ENCODE data around the gene FKBP9. TPM values are rescaled to one million over a fixed set of nuclear protein-coding genes. Genes with fewer than 3 reads are reported as not detected.

FKBP9 gene
- total and polyA plus RNA-seq, 2 of the 4 experiments (the other 2 are of a cell fraction) = 126 to 191 TPM

DNA sequence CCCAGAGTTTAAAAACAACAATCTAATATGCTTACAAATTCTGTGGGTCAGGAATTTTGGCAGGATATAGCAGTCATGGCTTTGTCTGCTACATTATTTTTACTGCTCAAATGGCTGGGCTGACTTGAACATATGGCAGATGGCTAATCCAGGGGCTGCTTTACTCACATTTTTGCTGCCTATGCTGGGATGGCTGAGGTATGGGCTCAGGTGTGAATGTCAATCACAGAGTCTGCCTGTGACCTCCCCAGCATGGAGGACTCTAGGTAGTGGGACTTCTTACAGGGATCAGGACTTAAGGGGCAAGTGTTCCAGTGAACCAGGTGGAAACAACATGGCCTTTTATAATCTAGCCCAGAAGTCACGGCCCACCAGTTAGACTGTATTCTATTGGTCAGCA lies 4.4 kb upstream of the FKBP9 start:
- no peaks in the 10 kb centered on the region for H3K9me1 ChIP-seq (ENCODE audit: insufficient read depth, low read length)
- H3K18ac ChIP-seq (ENCODE audit: low read depth, low read length) = no peak overlapping the region
- in situ Hi-C loops (cut with MboI; ENCODE audit: low sequenced_read_pairs) (no loop called here), intact Hi-C loops (cut with micrococcal nuclease) (no loop called here), dilution Hi-C loops (cut with HindIII; ENCODE audit: low sequenced_read_pairs, unreplicated experiment) (no loop called here)
- peaks cover under 1 to 13% of the 10 kb centered on the region in 2 experiments; a peak in 3 of 4 replicates for H3K79me1 ChIP-seq (ENCODE audit: low read depth in 1 of 2, low read length in 2 of 2)
- H3K9ac ChIP-seq (ENCODE audit: low read depth, low read length) = no peak overlapping the region
- H3K4me3 ChIP-seq (ENCODE audit: insufficient read depth, low read depth, low read length) = no peak overlapping the region
- H3K4ac ChIP-seq (ENCODE audit: low read depth, low read length) = no peak overlapping the region
- H2AK9ac ChIP-seq (replicated peaks; ENCODE audit: low read depth, low read length, poor library complexity) = no peak overlapping the region
- ATAC-seq (ENCODE audit: low read depth) (no peak), DNase-seq (no peak)
- H2BK120ac ChIP-seq (ENCODE audit: low read depth, low read length) = no peak overlapping the region
- H3K4me1 ChIP-seq (ENCODE audit: control insufficient read depth, insufficient read depth, low read length) = no peaks in the 10 kb centered on the region
- no peak overlapping the region for H3K4me2 ChIP-seq (ENCODE audit: low read depth, low read length)
- no peak overlapping the region for H2BK20ac ChIP-seq (ENCODE audit: low read depth, low read length)
- CTCF ChIA-PET = no interaction called here
- POLR2A ChIA-PET (ENCODE audit: unreplicated experiment) = no interaction called here
- H3K56ac ChIP-seq (ENCODE audit: extremely low read depth, insufficient read depth, low read length) = no peak overlapping the region
- WGBS, 2 experiments (ENCODE audit: extremely low coverage in 2 of 2, insufficient read length in 1 of 2) = no CpG with 5 or more reads among the region's 1 CpG
- H4K20me1 ChIP-seq (ENCODE audit: insufficient read depth, low read length) = no peaks in the 10 kb centered on the region
- H3K27ac ChIP-seq (ENCODE audit: insufficient read depth, low read length) = no peak overlapping the region
- no peak overlapping the region for H3K23ac ChIP-seq (ENCODE audit: low read depth, low read length)
- H2BK15ac ChIP-seq (ENCODE audit: low read depth, low read length) = no peak overlapping the region
- BruUV-seq (replicated peaks) = no TSS peak
- H3K14ac ChIP-seq (replicated peaks; ENCODE audit: low read depth, low read length) = no peak overlapping the region
- no peaks in the 10 kb centered on the region for H3K27me3 ChIP-seq (ENCODE audit: control insufficient read depth, insufficient read depth, low read length)
- H2BK5ac ChIP-seq (ENCODE audit: low read depth, low read length, poor library complexity, severe bottlenecking) = no peak overlapping the region
- no peak overlapping the region for H2AFZ ChIP-seq (replicated peaks; ENCODE audit: low read length, poor library complexity)
- no peak overlapping the region for H4K91ac ChIP-seq (ENCODE audit: insufficient read depth, low read depth, low read length)
- no peak overlapping the region for H2AK5ac ChIP-seq (ENCODE audit: low read depth, low read length)
- H3K36me3 ChIP-seq (ENCODE audit: control insufficient read depth, insufficient read depth, low read length) = no peaks in the 10 kb centered on the region
- no peak for TF ChIP-seq BHLHE40 (IDR thresholded peaks at IDR 0.05; ENCODE audit: low read depth, low read length)
- no peak for TF ChIP-seq ELK1 (IDR thresholded peaks at IDR 0.05; ENCODE audit: borderline replicate concordance, low read depth, low read length)
- no peak for TF ChIP-seq RAD21 (IDR thresholded peaks at IDR 0.05; ENCODE audit: low read length)
- no peak for TF ChIP-seq RFX5 (IDR thresholded peaks at IDR 0.05; ENCODE audit: low read depth, low read length)
- TF ChIP-seq MAZ (IDR thresholded peaks at IDR 0.05; ENCODE audit: borderline replicate concordance, low read depth, low read length) = no peak
- no peak for TF ChIP-seq POLR2A (IDR thresholded peaks at IDR 0.05; ENCODE audit: low read depth, low read length)
- TF ChIP-seq MXI1 (IDR thresholded peaks at IDR 0.05; ENCODE audit: borderline replicate concordance, low read depth, low read length) = no peak
- no peak for TF ChIP-seq RCOR1 (IDR thresholded peaks at IDR 0.05; ENCODE audit: insufficient replicate concordance, low read length)
- no peak for TF ChIP-seq MAFK (IDR thresholded peaks at IDR 0.05; ENCODE audit: low read depth, low read length)
- TF ChIP-seq, protein P1, sequence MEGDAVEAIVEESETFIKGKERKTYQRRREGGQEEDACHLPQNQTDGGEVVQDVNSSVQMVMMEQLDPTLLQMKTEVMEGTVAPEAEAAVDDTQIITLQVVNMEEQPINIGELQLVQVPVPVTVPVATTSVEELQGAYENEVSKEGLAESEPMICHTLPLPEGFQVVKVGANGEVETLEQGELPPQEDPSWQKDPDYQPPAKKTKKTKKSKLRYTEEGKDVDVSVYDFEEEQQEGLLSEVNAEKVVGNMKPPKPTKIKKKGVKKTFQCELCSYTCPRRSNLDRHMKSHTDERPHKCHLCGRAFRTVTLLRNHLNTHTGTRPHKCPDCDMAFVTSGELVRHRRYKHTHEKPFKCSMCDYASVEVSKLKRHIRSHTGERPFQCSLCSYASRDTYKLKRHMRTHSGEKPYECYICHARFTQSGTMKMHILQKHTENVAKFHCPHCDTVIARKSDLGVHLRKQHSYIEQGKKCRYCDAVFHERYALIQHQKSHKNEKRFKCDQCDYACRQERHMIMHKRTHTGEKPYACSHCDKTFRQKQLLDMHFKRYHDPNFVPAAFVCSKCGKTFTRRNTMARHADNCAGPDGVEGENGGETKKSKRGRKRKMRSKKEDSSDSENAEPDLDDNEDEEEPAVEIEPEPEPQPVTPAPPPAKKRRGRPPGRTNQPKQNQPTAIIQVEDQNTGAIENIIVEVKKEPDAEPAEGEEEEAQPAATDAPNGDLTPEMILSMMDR (conservative IDR thresholded peaks at IDR 0.05; ENCODE audit: low read depth, low read length) = no peak
- no peak for TF ChIP-seq FOS (IDR thresholded peaks at IDR 0.05; ENCODE audit: low read depth, low read length)
- no peak for TF ChIP-seq SMC3 (IDR thresholded peaks at IDR 0.05; ENCODE audit: low read depth, low read length)
- TF ChIP-seq USF2 (IDR thresholded peaks at IDR 0.05; ENCODE audit: low read depth, low read length) = no peak
- no peak for TF ChIP-seq NFE2L2 (IDR thresholded peaks at IDR 0.05; ENCODE audit: low read depth, low read length)
- no peak overlapping the region for H4K5ac ChIP-seq (ENCODE audit: low read depth, low read length)
- H4K8ac ChIP-seq (ENCODE audit: low read depth in 2 of 2, low read length in 2 of 2) = no peak overlapping the region
- H3K9me3 ChIP-seq (ENCODE audit: control insufficient read depth, insufficient read depth, low read length) = peaks cover 8% of the 10 kb centered on the region
